GM21723 (cell line): ENCODE results near the gene ERCC1.
"Not testable (repeated sequence)": the region's sequence is repeated elsewhere in the genome, so short reads cannot be mapped to it uniquely, and the experiment has no call there.

Experiments used
- ATAC-seq: cut with Tn5 transposase; IDR thresholded peaks from one replicate; pipeline ENCODE4 v1.9.1; 2021; ENCODE audit warnings: mild to moderate bottlenecking, moderate library complexity; ENCODE audit not compliant: unreplicated experiment

Gene ERCC1

DNA sequence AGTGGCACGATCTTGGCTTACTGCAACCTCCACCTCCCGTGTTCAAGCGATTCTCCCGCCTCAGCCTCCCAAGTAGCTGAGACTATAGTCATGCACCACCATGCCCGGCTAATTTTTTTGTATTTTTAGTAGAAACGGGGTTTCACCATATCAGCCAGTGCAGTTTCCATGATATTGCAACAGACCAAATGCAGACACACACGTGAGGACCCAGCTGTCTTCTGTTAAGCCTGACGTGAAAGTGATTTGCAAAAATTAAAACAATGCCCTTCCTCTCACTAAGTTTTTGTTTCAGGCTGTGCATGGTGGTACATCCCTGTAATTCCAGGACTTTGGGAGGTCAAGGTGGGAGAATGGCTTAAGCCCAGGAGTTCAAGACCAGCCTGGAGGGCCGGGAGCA is 7.3 kb upstream of the ERCC1 start:
- not testable (repeated sequence) for ATAC-seq

DNA sequence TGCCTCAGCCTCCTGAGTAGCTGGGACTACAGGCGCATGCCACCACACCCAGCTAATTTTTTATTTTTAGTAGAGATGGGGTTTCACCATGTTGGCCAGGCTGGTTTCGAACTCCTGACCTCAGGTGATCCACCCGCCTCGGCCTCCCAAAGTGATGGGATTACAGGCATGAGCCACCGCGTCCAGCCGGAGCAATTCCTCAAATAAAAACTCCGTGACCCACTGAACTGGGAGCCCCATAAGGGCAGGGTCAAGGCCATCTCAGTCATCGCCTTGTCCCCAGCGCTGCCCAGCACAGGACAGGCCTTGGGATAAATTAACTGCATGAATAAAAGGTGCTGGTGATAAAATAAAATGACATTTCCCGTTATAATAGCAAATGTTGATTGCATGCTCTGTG is 6.2 kb upstream of the ERCC1 start:
- ATAC-seq = not testable (repeated sequence)

DNA sequence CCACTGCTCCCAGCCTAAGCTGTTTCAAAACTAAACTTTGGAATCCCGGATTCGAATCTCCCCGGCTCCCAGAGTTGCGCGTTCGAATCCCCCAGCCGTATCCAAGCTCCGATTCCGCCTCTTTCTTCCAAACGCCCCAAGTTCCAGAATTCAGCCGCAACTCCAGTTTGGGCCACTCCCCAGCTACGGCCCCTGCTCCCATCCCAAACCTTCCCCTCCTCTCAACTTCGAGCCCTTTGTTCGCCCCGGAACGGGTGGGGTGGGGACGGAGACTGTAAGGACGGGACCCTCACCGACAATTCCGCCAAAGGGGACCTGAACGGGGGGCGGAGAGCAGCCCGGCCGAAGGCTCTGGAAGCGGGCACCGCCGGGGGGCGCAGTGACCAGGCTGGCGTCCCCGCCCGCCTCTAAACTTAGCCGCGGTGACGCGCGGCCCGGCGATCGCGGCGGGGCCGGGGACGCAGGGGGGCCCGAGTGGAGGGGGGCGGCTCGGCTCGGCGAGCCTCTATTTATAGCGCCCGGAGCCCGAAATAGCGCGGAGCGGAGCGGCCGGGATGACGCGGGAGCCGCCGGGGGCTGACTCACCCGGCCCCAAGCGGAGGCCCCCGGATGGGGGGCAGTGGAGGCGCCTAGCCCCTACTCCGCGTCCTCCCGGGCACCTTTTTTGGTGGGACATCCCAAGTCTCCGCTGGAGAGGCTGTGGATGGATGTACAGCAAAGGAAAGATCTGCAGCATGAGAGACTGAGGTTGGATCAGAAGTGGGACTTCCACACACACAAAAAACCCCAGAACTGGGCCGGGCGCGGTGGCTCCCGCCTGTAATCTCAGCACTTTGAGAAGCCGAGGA is 4.9 kb upstream of the ERCC1 start:
- no peak for ATAC-seq

DNA sequence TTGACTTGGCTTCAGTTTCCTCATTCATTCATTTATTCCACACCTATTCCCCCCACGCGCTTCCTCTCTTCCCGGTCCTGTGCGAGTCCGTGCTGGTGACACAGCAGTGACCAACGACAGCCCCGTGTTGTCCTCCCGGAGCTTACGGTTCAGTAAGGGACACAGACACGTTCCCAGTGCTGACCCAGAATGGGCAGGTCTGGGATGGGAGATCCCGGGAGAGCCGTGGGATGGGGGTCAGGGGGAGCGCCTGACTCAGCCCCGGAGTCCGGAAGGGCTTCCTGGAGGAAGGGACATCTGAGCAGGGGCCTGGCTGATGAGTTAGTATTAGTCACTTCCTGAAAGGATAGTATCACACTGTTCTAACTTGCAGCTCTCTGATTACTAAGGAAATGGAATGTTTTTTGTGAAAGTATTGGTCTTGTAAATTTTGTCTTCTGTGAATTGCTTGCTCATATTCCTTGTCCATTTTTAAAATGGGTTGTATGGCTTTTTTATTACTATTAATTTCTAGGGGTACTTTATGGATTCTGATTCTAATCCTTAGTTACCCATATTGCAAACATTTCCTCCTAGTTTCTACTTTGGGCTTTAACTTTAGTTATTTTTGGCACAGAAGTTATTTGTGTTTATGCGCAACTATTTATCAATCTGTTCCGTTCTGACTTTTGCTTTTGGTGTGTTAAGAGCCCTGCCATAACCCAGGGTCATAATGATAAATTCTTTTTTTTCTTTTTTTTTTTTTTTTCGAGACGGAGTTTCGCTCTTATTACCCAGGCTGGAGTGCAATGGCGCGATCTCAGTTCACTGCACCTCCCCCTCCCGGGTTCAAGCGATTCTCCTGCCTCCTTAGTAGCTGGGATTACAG is 708 bp upstream of the ERCC1 start:
- peak; percentile 21 for ATAC-seq

DNA sequence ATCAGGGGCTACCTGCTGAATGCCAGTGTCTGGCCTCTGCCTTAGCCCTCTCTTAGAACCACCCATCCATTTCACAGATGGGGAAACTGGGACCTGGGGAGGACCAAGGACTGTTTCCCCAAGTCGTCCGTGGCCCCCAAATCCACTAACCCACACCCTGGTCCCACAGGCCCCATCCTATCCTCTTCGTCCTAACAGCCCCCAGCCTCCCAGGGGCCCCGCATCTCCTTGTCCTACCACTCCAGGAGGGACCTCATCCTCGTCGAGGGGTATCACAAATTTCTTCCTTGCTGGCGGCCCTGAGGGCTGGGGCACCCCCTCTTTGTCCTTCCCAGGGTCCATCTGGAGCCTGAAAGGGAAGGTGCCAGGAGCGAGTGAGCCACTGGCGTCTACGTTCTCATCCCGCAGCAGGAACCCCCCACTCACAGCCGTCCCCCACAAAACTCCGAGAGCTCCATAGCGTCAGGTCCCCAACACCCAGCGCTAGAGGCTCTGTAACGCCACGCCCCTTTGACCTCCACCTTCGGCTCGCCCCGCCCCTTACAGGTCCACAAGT is 606 bp downstream of the ERCC1 start:
- ATAC-seq = no peak

DNA sequence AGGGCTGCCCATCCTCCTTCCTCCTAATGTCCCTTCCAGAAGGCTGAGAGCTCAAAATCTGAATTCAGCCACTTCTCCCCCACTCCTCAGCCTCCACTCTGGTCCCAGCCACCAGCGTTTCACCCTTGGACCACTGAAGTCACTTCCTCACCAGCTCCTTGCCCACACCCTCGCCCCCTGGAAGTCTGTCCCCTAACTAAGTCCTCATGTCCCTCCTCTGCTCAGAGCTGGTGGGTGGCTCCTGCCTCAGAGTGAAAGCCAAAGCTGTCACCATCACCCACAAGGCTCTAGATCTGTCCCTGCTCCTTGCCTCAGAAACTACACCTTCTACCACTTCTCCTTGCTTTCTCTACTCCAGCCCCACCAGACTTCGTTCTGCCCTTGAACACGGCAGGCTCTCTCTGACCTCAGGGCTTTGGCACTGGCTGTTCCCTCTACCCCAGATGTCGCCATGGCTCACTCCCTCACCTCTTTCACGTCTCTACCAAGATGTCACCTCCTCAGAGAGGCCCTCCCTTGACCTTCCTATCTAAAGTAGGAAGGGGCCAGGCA is 1.7 kb downstream of the ERCC1 start:
- no peak for ATAC-seq

DNA sequence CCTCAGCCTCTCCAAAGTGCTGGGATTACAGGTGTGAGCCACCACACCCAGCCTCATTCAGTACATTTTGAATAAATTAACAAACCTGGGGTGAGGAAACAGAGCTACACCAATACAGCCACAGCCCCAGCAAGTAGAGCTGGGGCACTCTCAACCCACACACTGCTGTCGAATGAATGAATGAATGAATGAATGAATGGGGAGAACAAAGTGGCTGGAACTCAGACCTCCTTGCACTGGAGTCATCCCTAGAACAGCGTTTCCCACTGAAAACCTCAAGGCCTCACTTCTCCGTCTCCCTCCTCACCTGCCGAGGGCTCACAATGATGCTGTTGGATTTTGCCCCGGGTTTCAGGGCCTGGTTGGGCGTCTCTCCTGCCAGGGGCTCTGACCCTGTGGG is 2.8 kb downstream of the ERCC1 start:
- ATAC-seq = no peak

DNA sequence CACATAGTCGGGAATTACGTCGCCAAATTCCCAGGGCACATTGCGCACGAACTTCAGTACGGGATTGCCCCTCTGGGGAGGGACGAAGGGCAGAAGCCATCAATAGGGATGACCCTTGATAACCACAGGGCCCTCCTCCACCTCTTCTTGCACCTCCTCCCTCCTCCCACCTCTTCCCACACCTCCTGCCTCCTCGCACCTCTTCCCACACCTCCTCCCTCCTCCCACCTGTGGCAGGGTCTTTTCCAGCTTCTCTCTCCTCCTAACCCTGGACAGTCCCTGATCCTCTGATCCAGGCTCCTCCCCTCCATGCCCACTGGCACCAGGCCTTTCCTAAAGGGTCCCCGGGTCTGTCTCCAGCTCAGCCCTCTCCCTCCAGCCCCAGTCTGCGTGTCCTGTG is 3.4 kb downstream of the ERCC1 start:
- no peak for ATAC-seq

DNA sequence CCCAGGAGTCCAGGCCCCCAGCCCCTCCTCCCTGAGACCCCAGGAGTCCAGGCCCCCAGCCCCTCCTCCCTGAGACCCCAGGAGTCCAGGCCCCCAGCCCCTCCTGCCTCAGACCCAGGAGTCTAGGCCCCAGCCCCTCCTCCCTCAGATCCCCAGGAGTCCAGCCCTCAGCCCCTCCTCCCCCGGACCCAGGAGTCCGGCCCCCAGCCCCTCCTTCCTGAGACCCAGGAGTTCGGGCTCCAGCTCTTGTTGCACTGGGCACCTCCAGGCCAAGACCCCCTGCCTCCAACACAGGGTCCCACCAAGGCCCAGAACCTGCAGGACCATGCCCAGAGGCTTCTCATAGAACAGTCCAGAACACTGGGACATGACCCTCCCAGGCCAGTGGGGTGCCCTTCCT is 3.8 kb downstream of the ERCC1 start:
- no peak for ATAC-seq

DNA sequence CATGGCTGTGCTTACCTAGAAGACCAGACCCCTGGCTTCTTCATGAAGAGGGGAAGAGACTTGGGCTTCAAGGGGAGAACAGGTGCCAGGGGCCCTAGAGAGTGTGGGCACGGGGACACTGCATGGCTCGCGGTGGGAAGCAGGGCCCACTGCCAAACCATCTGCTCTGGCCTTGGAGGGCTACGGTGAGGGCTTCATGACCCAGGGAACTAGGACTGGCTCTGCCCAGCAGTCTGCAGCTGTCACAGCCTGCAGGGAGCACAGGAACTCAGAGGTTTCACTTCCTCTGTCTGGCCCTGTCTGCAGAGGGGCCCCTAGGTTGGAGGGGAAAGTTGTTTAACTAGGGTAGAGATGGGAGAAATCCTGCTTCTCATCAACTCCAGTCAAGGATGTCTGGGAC is 4.3 kb downstream of the ERCC1 start:
- peak; percentile 47 for ATAC-seq

DNA sequence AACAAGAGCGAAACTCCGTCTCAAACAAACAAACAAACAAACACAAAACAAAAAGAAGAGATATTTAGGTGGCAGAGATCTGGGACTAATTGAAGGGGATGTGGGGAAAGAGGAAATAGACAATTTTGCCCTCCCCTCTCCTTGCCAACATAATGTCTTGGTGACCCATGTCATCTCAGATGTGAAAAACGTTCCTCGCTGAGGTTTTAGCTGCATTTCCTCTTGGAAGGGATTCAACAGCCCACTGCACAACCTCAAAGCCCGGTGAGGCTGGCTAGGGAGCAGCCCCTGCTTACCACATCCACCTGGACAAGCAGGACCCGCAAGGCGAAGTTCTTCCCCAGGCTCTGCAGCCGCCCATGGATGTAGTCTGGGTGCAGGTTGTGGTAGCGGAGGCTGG is 4.9 kb downstream of the ERCC1 start:
- ATAC-seq = no peak

DNA sequence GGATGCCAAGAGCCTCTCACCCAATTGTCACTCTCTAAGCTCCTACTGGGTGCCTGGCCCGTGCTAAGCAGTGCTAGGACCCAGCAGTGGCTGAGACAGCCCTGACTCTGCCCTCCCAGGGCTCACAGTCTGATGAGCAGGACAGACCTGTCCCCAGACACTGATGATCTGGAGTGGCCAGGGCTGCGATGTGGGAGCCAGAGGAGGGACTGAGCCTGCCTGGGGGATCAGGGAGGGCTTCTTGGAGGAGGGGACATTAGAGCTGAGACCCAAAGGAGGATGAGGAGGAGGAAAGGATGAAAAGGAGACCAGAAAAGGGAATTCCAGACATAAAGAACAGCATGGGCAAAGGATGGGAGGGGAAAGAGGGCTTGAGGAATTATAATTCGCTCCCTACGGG is 6.6 kb downstream of the ERCC1 start:
- no peak for ATAC-seq

DNA sequence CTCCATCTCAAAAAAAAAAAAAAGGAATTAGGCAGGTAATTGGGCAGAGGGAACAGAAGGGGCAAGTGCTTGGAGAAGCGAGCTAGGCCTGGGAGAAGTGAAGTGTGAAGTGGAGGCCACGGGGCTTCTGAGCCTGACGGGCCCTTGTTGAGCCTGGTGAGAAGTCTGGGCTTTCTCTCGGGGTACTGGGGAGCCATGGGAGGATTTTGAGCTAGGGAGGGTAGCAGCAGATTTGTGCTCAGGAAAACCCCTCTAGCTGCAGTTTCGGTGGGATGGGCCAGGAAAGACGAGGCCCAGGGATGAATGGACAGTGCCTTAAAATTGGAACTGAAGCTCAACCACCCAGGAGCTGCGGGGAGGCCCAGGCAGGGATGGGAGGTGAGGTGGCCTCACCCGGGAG is 9.2 kb downstream of the ERCC1 start:
- no peak for ATAC-seq

DNA sequence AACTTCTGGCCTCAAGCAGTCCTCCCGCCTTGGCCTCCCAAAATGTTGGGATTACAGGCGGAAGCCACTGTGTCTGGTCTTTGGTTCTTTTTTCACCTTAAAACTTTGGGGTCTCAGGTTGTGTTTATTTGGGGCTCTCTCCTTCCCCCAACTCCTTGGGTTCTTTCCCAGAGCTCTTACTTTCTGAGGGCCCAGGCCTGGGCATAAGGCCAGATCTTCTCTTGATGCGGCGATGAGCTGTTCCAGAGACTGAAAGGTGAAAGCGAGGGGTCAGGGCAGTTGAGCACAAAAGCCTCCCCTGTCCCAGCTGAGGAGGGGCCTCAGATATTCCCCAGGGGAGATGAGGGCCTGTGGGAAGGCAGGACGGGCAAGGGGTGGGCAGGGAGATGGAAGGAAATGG is 10.2 kb downstream of the ERCC1 start:
- no peak for ATAC-seq

DNA sequence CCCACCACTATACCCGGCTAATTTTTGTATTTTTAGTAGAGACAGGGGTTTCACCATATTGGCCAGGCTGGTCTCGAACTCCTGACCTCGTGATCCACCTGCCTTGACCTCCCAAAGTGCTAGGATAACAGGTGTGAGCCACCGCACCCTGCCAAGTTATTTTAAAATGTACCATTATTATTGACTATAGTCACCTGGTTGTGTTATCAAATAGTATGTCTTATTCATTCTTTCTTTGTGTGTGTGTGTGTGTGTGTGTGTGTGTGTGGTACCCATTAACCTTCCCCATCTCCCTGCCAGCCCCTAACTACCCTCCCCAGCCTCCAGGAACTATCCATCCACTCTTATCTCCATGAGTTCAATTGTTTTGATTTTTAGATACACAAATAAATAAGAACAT is 13.4 kb downstream of the ERCC1 start:
- ATAC-seq = not testable (repeated sequence)

DNA sequence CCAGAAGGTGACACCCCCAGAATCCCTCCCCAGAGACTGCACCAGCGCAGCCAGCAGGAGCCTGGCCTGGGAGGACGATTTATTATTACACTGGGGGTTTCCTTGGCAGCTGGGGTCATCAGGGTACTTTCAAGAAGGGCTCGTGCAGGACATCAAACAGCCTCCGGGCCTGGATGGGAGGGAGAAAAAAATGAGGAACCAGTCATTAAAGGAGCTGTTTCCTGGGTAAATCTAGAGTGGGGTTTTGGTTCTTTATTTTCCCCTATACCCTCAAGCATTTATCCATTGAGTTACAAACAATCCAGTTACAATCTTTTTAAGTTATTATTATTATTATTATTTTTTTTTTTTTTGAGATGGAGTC is 14.2 kb downstream of the ERCC1 start:
- no peak for ATAC-seq

DNA sequence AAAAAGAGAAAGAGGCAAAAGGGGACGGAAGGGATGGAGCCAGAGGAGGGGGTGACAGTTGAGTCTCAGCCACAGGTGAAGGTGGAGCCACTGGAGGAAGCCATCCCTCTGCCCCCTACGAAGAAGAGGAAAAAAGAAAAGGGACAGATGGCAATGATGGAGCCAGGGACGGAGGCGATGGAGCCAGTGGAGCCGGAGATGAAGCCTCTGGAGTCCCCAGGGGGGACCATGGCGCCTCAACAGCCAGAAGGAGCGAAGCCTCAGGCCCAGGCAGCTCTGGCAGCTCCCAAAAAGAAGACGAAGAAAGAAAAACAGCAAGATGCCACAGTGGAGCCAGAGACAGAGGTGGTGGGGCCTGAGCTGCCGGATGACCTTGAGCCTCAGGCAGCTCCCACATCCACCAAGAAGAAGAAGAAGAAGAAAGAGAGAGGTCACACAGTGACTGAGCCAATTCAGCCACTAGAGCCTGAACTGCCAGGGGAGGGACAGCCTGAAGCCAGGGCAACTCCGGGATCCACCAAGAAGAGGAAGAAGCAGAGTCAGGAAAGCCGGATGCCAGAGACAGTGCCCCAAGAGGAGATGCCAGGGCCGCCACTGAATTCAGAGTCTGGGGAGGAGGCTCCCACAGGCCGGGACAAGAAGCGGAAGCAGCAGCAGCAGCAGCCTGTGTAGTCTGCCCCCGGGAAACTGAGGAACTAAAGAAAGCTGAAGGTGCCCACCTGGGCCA is 14.7 kb downstream of the ERCC1 start:
- ATAC-seq = no peak

DNA sequence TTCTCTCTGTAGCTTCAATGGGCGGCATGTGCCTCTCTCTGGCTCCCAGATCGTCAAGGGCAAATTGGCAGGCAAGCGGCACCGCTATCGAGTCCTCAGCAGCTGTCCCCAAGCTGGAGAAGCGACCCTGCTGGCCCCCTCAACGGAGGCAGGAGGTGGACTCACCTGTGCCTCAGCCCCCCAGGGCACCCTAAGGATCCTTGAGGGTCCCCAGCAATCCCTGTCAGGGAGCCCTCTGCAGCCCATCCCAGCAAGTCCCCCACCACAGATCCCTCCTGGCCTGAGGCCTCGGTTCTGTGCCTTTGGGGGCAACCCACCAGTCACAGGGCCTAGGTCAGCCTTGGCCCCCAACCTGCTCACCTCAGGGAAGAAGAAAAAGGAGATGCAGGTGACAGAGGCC is 15.6 kb downstream of the ERCC1 start:
- no peak for ATAC-seq

DNA sequence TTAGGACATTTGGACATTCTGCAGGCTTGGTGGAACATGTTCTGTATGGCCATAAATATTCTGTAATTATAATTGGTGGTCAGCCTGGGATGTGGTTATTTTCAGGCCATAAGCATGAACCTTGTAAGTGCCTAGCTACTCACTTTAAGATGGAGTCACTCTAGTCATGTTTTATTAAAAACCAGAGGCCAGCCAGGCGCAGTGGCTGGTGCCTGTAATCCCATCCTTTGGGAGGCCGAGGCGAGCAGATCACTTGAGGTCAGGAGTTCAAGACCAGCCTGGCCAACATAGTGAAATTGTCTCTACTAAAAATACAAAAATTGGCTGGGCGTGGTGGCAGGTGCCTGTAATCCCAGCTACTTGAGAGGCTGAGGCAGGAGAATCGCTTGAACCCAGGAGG is 16.1 kb downstream of the ERCC1 start:
- not testable (repeated sequence) for ATAC-seq

DNA sequence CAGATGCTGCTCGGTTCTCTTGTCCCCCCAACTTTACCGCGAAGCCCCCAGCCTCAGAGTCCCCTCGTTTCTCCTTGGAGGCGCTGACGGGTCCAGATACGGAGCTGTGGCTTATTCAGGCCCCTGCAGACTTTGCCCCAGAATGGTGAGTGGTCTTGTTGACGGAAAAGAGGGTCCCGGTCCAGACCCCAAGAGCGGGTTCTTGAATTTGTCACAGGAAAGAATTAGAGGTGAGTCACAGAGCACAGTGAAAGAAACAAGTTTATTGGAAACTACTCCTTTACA is 16.7 kb downstream of the ERCC1 start:
- ATAC-seq = no peak
